NCI-H2196 treated with DMSO at 0.1 percent for 48 hours (cell line): Measurements from ENCODE around the gene HSPA9.
A peak's percentile ranks its signal among the peaks of the same experiment; 100 is the strongest.

Experiments
- DNase-seq: peaks from one replicate; lab custom pipeline; 2025; ENCODE audit not compliant: unreplicated experiment; lab: John Stamatoyannopoulos, UW

Gene HSPA9

GRCh38 chr5:138575194-138576015 lies at the start of gene HSPA9:
HSPA9 (minus strand) TSS chr5:138575401; CDS start chr5:138575318, 83 bp downstream.
- DNase-seq, result peak; percentile 98

- DNase-seq, result no peak
Measured at GRCh38 chr5:138623053-138623452, 47.9 kb upstream of the HSPA9 start.

- no peak for DNase-seq
Measured at GRCh38 chr5:138622051-138622450, 46.9 kb upstream of the HSPA9 start.

- DNase-seq, result no peak
Measured at GRCh38 chr5:138620663-138621224, 45.5 kb upstream of the HSPA9 start.

- no peak for DNase-seq
Measured at GRCh38 chr5:138616508-138616907, 41.3 kb upstream of the HSPA9 start.

- DNase-seq, result no peak
Measured at GRCh38 chr5:138615461-138615860, 40.3 kb upstream of the HSPA9 start.

- no peak for DNase-seq
Measured at GRCh38 chr5:138611678-138612218, 36.5 kb upstream of the HSPA9 start.

- no peak for DNase-seq
Measured at GRCh38 chr5:138610918-138611677, 35.9 kb upstream of the HSPA9 start.

GRCh38 chr5:138610415-138610917 lies 35.3 kb upstream of the HSPA9 start:
- no peak for DNase-seq

- no peak for DNase-seq
Measured at GRCh38 chr5:138606378-138607064, 31.3 kb upstream of the HSPA9 start.

GRCh38 chr5:138605254-138605972 lies 30.2 kb upstream of the HSPA9 start:
- DNase-seq, result no peak

- no peak for DNase-seq
Measured at GRCh38 chr5:138604176-138604785, 29.1 kb upstream of the HSPA9 start.

GRCh38 chr5:138603249-138603920 lies 28.2 kb upstream of the HSPA9 start:
- no peak for DNase-seq

- no peak for DNase-seq
Measured at GRCh38 chr5:138602371-138603000, 27.3 kb upstream of the HSPA9 start.

- DNase-seq, result no peak
Measured at GRCh38 chr5:138601444-138601843, 26.2 kb upstream of the HSPA9 start.

GRCh38 chr5:138600446-138600845 lies 25.2 kb upstream of the HSPA9 start:
- DNase-seq, result no peak

GRCh38 chr5:138597661-138598400 lies 22.6 kb upstream of the HSPA9 start:
- no peak for DNase-seq
